ENCODE data around the gene OVAAL. TPM values are rescaled to one million over a fixed set of nuclear protein-coding genes. Genes with fewer than 3 reads are reported as not detected.

OVAAL gene
- total and polyA plus RNA-seq, 2 donors (not counting 1 experiment from before 2014, with no cell fraction given): not detected

DNA sequence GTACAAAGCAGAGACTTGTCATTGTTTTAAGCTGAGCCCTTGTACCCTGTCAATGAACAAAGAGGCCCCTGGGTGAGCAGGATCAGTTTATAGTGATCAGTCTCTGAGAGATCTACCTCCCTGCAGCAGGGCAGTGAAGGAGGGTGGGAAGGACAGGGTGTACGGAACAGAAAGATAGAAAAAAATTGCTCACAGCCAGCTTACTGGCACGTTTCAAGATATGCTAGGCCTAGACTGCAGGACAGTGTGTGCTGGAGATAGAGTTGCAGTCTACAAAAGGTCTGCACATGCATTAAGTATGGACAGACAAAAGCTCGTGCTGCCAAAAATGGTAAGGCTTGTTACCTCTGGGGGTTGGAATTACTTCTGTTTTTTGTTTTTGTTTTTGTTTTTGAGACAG is 34.6 kb downstream of the OVAAL start:
- Histone ChIP-seq H3K4me1 (ENCODE audit: control insufficient read depth in 2 of 2, insufficient read depth in 2 of 2, low read length in 2 of 2) (no peaks in the 10 kb centered on the region), H4K20me1 (ENCODE audit: control insufficient read depth, insufficient read depth, low read length, poor library complexity, severe bottlenecking) (no peaks in the 10 kb centered on the region), H3K27me3 (replicated peaks in 1 of 4; ENCODE audit: control extremely low read depth in 1 of 4, control insufficient read depth in 3 of 4, insufficient read depth in 4 of 4, low read length in 3 of 4) (peaks cover 0 to 5% (median 1%) of the 10 kb centered on the region in 4 experiments), H3K4me2 (replicated peaks; ENCODE audit: low read depth, low read length, poor library complexity, severe bottlenecking) (no peak overlapping the region), H3K79me2 (ENCODE audit: control insufficient read depth, insufficient read depth, low read length) (no peaks in the 10 kb centered on the region), H2AFZ (ENCODE audit: insufficient read depth, low read depth, low read length, poor library complexity, severe bottlenecking) (no peak overlapping the region), H3K27ac (ENCODE audit: low read length in 2 of 2) (no peak overlapping the region), H3K9me3 (ENCODE audit: control extremely low read depth in 1 of 3, control insufficient read depth in 2 of 3, insufficient read depth in 1 of 3, low read length in 2 of 3) (peaks cover 0 to 6% (median under 1%) of the 10 kb centered on the region in 3 donors), H3K4me3 (ENCODE audit: control extremely low read depth in 1 of 5, extremely low read depth in 1 of 5, insufficient read depth in 1 of 5, low read depth in 2 of 5, low read length in 4 of 5) (no peak overlapping the region), H3K9ac (ENCODE audit: low read length) (no peak overlapping the region), H3K36me3 (replicated peaks in 1 of 2; ENCODE audit: control extremely low read depth in 1 of 2, control insufficient read depth in 1 of 2, extremely low read depth in 1 of 2, insufficient read depth in 2 of 2, low read length in 1 of 2) (no peaks in the 10 kb centered on the region)
- DNase-seq (no peak), ATAC-seq (ENCODE audit: low read depth) (no peak)
- POLR2A ChIA-PET: no interaction called here
- 86% methylated on average over 3 of the region's 3 CpGs for WGBS (ENCODE audit: insufficient coverage)
- no peak for TF ChIP-seq EZH2 (IDR thresholded peaks at IDR 0.05; ENCODE audit: borderline replicate concordance, insufficient read depth, low read depth, low read length, poor library complexity, severe bottlenecking)
- TF ChIP-seq, protein P1, sequence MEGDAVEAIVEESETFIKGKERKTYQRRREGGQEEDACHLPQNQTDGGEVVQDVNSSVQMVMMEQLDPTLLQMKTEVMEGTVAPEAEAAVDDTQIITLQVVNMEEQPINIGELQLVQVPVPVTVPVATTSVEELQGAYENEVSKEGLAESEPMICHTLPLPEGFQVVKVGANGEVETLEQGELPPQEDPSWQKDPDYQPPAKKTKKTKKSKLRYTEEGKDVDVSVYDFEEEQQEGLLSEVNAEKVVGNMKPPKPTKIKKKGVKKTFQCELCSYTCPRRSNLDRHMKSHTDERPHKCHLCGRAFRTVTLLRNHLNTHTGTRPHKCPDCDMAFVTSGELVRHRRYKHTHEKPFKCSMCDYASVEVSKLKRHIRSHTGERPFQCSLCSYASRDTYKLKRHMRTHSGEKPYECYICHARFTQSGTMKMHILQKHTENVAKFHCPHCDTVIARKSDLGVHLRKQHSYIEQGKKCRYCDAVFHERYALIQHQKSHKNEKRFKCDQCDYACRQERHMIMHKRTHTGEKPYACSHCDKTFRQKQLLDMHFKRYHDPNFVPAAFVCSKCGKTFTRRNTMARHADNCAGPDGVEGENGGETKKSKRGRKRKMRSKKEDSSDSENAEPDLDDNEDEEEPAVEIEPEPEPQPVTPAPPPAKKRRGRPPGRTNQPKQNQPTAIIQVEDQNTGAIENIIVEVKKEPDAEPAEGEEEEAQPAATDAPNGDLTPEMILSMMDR (IDR thresholded peaks at IDR 0.05): no peak
- intact Hi-C loops (cut with micrococcal nuclease): no loop called here
- CTCF ChIA-PET: no interaction called here
- Mint-ChIP-seq H3K4me1 (no peaks in the 10 kb centered on the region), H3K27ac (no peak overlapping the region), H3K4me3 (no peak overlapping the region), H3K27me3 (peaks cover 18% of the 10 kb centered on the region), H3K9me3 (ENCODE audit: insufficient read depth) (no peaks in the 10 kb centered on the region)

DNA sequence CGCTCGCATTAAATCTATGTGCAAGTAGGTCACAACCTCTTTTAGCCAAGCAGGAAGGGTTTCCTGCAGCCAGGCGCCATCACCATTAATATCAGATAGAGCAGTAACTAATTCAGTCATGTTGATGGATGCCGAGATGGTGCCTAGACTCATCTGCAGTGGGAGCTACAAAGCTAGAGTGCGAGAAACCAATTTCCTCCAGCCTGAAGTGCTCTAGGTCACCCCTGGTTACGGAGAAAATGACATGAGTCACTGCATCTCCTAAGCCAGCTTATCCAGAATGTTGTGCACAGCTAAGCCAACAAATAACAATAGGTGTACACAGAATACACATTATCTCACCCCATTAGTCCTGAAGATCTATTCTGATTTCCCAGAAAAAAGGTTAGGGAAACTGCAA is 36.0 kb downstream of the OVAAL start:
- Histone ChIP-seq H3K4me2 (replicated peaks; ENCODE audit: low read depth, low read length, poor library complexity, severe bottlenecking) (no peak overlapping the region), H3K4me3 (ENCODE audit: control extremely low read depth in 1 of 5, extremely low read depth in 1 of 5, insufficient read depth in 1 of 5, low read depth in 2 of 5, low read length in 4 of 5) (no peak overlapping the region), H3K27me3 (replicated peaks in 1 of 4; ENCODE audit: control extremely low read depth in 1 of 4, control insufficient read depth in 3 of 4, insufficient read depth in 4 of 4, low read length in 3 of 4) (peaks cover 0 to 5% (median 1%) of the 10 kb centered on the region in 4 experiments), H3K36me3 (replicated peaks in 1 of 2; ENCODE audit: control extremely low read depth in 1 of 2, control insufficient read depth in 1 of 2, extremely low read depth in 1 of 2, insufficient read depth in 2 of 2, low read length in 1 of 2) (no peaks in the 10 kb centered on the region), H2AFZ (ENCODE audit: insufficient read depth, low read depth, low read length, poor library complexity, severe bottlenecking) (no peak overlapping the region), H4K20me1 (ENCODE audit: control insufficient read depth, insufficient read depth, low read length, poor library complexity, severe bottlenecking) (no peaks in the 10 kb centered on the region), H3K9ac (ENCODE audit: low read length) (no peak overlapping the region), H3K79me2 (ENCODE audit: control insufficient read depth, insufficient read depth, low read length) (no peaks in the 10 kb centered on the region), H3K9me3 (ENCODE audit: control extremely low read depth in 1 of 3, control insufficient read depth in 2 of 3, insufficient read depth in 1 of 3, low read length in 2 of 3) (no peaks in the 10 kb centered on the region), H3K27ac (ENCODE audit: low read length in 2 of 2) (no peak overlapping the region), H3K4me1 (ENCODE audit: control insufficient read depth in 2 of 2, insufficient read depth in 2 of 2, low read length in 2 of 2) (no peaks in the 10 kb centered on the region)
- DNase-seq: no peak
- Mint-ChIP-seq H3K27ac (no peak overlapping the region), H3K4me3 (no peak overlapping the region), H3K27me3 (peaks cover 17% of the 10 kb centered on the region), H3K9me3 (ENCODE audit: insufficient read depth) (no peaks in the 10 kb centered on the region), H3K4me1 (no peaks in the 10 kb centered on the region)
- POLR2A ChIA-PET: no interaction called here
- no peak for TF ChIP-seq EZH2 (IDR thresholded peaks at IDR 0.05; ENCODE audit: borderline replicate concordance, insufficient read depth, low read depth, low read length, poor library complexity, severe bottlenecking)
- TF ChIP-seq, protein P1 (IDR thresholded peaks at IDR 0.05): no peak
- 100% methylated on average over 2 of the region's 6 CpGs for WGBS (ENCODE audit: insufficient coverage)
- ATAC-seq (ENCODE audit: low read depth): no peak
- intact Hi-C loops (cut with micrococcal nuclease): no loop called here
- CTCF ChIA-PET: no interaction called here
